GM21390 (cell line): ENCODE results near the gene CGB8.
"Not testable (repeated sequence)": the region's sequence is repeated elsewhere in the genome, so short reads cannot be mapped to it uniquely, and the experiment has no call there.

Experiments used
- ATAC-seq: cut with Tn5 transposase; IDR thresholded peaks from one replicate; pipeline ENCODE4 v1.9.1; 2021; ENCODE audit not compliant: unreplicated experiment

CGB8 gene

GRCh38 chr19:49064768-49065611 lies 16.1 kb upstream of the CGB8 start, which contains the start of gene NTF4:
Gene NTF4, minus strand, starts transcription at chr19:49064818. Its CDS starts 2,821 bp downstream, at chr19:49061997.
- ATAC-seq = no peak

- no peak for ATAC-seq
Measured at GRCh38 chr19:49064029-49064629, 15.2 kb upstream of the CGB8 start.

- no peak for ATAC-seq
Measured at GRCh38 chr19:49061445-49061844, 12.5 kb upstream of the CGB8 start.

GRCh38 chr19:49061000-49061399 lies 12.1 kb upstream of the CGB8 start:
- ATAC-seq = no peak

DNA sequence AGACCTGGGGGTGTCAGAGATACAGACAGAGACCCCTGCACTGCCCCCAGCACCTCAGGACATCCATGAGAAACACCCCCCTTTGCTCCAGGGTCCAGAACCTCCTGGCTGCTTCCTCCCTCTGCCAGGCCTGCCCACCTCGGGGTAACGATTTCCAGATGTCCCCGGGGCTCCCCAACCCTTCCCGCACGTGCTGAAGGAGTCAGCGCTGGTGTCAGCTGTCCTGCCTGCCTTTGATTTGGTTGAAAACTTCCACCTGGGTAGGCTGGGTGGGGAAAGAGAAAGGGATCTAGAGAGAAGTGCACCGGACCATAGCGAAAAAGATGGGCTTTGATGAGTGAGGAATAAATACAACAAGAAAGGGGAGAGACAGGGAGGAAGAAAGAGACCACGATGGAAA lies 10.1 kb upstream of the CGB8 start:
- ATAC-seq = no peak

- ATAC-seq = no peak
Measured at GRCh38 chr19:49058562-49058961, 9.7 kb upstream of the CGB8 start.

DNA sequence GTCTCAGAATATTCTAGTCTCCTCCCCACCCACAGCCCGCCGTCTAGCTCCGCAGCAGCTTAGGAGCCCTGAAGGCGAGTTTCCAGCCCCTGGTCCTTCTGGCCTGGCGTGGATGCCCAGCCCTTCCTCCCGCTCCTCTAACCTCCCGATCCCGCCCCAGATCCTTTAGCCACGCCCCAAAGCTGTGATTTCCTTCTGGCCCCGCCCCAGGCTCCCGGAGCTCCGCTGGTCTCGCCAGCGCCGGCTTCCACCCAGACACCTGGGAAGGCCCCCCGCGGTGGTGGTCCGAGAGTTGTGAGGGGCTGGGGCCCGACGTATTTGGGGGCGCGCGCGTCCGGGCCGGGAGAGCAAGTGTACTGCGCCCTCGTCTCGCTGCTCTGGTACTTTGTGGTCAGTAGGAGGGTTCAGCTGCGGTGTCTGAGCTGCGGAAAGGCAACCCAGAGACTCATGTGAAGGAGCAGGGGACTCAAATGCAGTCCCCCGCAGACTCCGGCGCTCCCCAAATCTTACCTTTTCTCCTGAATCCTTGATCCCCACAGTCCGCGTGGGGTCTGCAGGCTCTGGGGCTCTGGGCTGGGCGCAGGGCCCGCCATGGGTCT lies 8.8 kb upstream of the CGB8 start, which contains the start of gene CGB7:
TSS of gene CGB7 (minus strand) at position 114 of the 599 bp plus-strand sequence. CDS start 2,374 bp downstream, outside the sequence.
- ATAC-seq = no peak

- not testable (repeated sequence) for ATAC-seq
Measured at GRCh38 chr19:49056902-49057596, 8.1 kb upstream of the CGB8 start.

GRCh38 chr19:49056101-49056901 lies 7.4 kb upstream of the CGB8 start:
- no peak for ATAC-seq

- ATAC-seq = not testable (repeated sequence)
Measured at GRCh38 chr19:49050376-49051033, 1.6 kb upstream of the CGB8 start.

DNA sequence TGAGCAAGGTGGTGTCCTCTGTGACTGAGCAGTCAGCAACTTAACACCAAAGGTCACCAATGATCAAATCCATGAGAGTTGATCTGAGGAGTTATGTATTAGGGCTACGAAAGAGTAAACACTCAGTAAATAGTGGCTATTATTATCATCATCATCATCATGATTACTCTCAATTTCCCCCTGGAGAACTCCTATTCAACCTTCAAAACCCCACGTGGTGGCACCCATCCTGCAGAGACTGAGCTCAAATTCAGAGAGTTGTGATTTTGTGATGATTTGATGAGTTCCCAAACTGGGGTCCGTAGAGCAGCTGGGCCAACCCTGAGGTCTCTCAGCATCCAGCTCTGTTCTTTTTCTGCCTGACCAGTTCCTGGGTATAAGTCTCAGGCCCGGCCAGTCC lies 923 bp upstream of the CGB8 start:
- ATAC-seq = not testable (repeated sequence)

DNA sequence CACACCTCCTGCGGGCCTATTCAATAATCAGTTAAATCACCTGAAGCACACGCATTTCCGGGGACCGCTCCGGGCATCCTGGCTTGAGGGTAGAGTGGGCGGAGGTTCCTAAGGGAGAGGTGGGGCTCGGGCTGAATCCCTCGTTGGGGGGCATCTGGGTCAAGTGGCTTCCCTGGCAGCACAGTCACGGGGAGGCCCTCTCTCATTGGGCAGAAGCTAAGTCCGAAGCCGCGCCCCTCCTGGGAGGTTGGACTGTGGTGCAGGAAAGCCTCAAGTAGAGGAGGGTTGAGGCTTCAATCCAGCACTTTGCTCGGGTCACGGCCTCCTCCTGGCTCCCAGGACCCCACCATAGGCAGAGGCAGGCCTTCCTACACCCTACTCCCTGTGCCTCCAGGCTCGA lies 5.4 kb downstream of the CGB8 start, which contains the start of gene CGB5:
TSS of gene CGB5 (plus strand) at position 301 of the 400 bp plus-strand sequence. CDS start 362 bp downstream, outside the sequence.
- ATAC-seq = not testable (repeated sequence)

- ATAC-seq = not testable (repeated sequence)
Measured at GRCh38 chr19:49042666-49043065, 6.2 kb downstream of the CGB8 start.

GRCh38 chr19:49042177-49042576 lies 6.7 kb downstream of the CGB8 start:
- ATAC-seq = no peak

GRCh38 chr19:49039736-49040135 lies 9.2 kb downstream of the CGB8 start:
- not testable (repeated sequence) for ATAC-seq

DNA sequence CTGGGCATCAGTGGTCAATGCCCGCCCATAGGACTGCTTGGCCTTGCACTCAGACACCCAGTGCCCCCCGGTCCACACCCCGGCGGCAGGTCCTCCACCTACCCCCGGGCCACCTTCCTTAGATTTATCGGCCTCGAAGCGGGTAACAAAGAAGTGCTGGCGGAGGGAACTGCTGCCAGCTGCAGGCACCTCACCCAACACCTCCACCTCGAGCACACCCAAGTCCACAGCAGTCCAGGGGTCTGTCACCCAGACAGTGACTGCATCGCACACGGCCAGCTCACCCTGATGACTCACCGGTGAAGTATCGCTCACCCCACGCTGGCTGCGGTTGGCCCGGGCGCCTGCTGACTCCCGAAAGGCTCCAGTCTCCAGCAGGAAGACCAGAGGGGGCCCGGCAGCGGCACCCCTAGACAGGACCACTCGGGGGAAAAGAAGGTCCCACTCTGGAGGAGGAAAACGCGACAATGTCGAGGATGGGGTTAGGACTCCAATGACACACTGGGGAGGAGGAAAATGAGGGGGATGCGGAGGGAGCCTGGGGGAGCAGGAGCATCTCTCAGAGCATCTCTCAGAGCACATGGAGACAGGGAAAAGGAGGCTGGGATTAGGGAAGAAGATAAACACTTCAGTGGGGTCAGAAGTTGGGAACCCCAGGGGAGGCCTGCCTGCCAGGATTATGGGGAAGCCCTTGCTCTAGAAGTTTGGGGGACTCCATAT lies 10.2 kb downstream of the CGB8 start:
- ATAC-seq = not testable (repeated sequence)

GRCh38 chr19:49038111-49038510 lies 10.8 kb downstream of the CGB8 start:
- not testable (repeated sequence) for ATAC-seq

- ATAC-seq = not testable (repeated sequence)
Measured at GRCh38 chr19:49036815-49037214, 12.1 kb downstream of the CGB8 start, which contains the start of gene CGB1. Gene CGB1, minus strand, starts transcription at chr19:49036895. Its CDS starts 184 bp downstream, at chr19:49036711.
